ENCODE results near the gene UBALD2. TPM values are rescaled to one million over a fixed set of nuclear protein-coding genes. Genes with fewer than 3 reads are reported as not detected.

UBALD2 gene
- total and polyA plus RNA-seq, 2 of the 13 experiments (the other 11 are each of a cell fraction or from before 2014, with no cell fraction given), result 3.3 to 89.7 TPM

- TF ChIP-seq, protein P1, sequence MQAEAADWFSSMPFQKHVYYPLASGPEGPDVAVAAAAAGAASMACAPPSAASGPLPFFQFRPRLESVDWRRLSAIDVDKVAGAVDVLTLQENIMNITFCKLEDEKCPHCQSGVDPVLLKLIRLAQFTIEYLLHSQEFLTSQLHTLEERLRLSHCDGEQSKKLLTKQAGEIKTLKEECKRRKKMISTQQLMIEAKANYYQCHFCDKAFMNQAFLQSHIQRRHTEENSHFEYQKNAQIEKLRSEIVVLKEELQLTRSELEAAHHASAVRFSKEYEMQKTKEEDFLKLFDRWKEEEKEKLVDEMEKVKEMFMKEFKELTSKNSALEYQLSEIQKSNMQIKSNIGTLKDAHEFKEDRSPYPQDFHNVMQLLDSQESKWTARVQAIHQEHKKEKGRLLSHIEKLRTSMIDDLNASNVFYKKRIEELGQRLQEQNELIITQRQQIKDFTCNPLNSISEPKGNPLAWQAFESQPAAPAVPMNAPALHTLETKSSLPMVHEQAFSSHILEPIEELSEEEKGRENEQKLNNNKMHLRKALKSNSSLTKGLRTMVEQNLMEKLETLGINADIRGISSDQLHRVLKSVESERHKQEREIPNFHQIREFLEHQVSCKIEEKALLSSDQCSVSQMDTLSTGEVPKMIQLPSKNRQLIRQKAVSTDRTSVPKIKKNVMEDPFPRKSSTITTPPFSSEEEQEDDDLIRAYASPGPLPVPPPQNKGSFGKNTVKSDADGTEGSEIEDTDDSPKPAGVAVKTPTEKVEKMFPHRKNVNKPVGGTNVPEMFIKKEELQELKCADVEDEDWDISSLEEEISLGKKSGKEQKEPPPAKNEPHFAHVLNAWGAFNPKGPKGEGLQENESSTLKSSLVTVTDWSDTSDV (CRISPR knock-in tag; IDR thresholded peaks at IDR 0.05), result no peak
- no peak for TF ChIP-seq SP5 (CRISPR knock-in tag; IDR thresholded peaks at IDR 0.05; ENCODE audit: borderline replicate concordance, low read depth)
- no peak for TF ChIP-seq ZNF747 (CRISPR knock-in tag; IDR thresholded peaks at IDR 0.05; ENCODE audit: borderline replicate concordance)
- TF ChIP-seq NPAS2 (CRISPR knock-in tag; IDR thresholded peaks at IDR 0.05; ENCODE audit: borderline replicate concordance), result no peak
- TF ChIP-seq TBL1XR1 (IDR thresholded peaks at IDR 0.05; ENCODE audit: borderline replicate concordance, low read length, partially characterized antibody), result no peak
- TF ChIP-seq, protein P2, sequence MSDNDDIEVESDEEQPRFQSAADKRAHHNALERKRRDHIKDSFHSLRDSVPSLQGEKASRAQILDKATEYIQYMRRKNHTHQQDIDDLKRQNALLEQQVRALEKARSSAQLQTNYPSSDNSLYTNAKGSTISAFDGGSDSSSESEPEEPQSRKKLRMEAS (IDR thresholded peaks at IDR 0.05), result peak; percentile 54
- TF ChIP-seq EZH2 (conservative IDR thresholded peaks at IDR 0.05; ENCODE audit: low read depth, low read length), result peak; percentile 100
- TF ChIP-seq ZNF12 (CRISPR knock-in tag; IDR thresholded peaks at IDR 0.05), result no peak
- TF ChIP-seq ZNF382 (CRISPR knock-in tag; IDR thresholded peaks at IDR 0.05; ENCODE audit: borderline replicate concordance), result no peak
- no peak for TF ChIP-seq HNF4A (CRISPR knock-in tag; IDR thresholded peaks at IDR 0.05)
- peak; percentile 32; the same call in 1 of the 2 replicates for TF ChIP-seq NFKB2 (CRISPR knock-in tag; IDR thresholded peaks at IDR 0.05; ENCODE audit: borderline replicate concordance)
- TF ChIP-seq PHB2 (IDR thresholded peaks at IDR 0.05; ENCODE audit: partially characterized antibody), result no peak
- TF ChIP-seq ADNP (CRISPR knock-in tag; IDR thresholded peaks at IDR 0.05), result no peak
- peak; percentile 54; the same call in 1 of the 2 replicates for TF ChIP-seq MXD1 (CRISPR knock-in tag; IDR thresholded peaks at IDR 0.05)
- peak; percentile 73; the same call in 1 of the 2 replicates for TF ChIP-seq RNF2 (conservative IDR thresholded peaks at IDR 0.05; ENCODE audit: low read depth)
- no peak for TF ChIP-seq ZNF24 (IDR thresholded peaks at IDR 0.05)
- TF ChIP-seq ZSCAN31 (CRISPR knock-in tag; IDR thresholded peaks at IDR 0.05; ENCODE audit: low read depth), result no peak
- TF ChIP-seq ZNF530 (CRISPR knock-in tag; IDR thresholded peaks at IDR 0.05; ENCODE audit: low read depth), result no peak
- TF ChIP-seq SSRP1 (CRISPR knock-in tag; IDR thresholded peaks at IDR 0.05), result no peak
- TF ChIP-seq, protein P3, sequence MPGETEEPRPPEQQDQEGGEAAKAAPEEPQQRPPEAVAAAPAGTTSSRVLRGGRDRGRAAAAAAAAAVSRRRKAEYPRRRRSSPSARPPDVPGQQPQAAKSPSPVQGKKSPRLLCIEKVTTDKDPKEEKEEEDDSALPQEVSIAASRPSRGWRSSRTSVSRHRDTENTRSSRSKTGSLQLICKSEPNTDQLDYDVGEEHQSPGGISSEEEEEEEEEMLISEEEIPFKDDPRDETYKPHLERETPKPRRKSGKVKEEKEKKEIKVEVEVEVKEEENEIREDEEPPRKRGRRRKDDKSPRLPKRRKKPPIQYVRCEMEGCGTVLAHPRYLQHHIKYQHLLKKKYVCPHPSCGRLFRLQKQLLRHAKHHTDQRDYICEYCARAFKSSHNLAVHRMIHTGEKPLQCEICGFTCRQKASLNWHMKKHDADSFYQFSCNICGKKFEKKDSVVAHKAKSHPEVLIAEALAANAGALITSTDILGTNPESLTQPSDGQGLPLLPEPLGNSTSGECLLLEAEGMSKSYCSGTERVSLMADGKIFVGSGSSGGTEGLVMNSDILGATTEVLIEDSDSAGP (CRISPR knock-in tag; IDR thresholded peaks at IDR 0.05; ENCODE audit: borderline replicate concordance), result 0 out of 2 replicates have a peak, but pooled peaks have one; percentile 31
- TF ChIP-seq ZNF564 (CRISPR knock-in tag; IDR thresholded peaks at IDR 0.05), result no peak
- no peak for TF ChIP-seq ONECUT2 (CRISPR knock-in tag; IDR thresholded peaks at IDR 0.05)
- TF ChIP-seq RFXAP (CRISPR knock-in tag; IDR thresholded peaks at IDR 0.05; ENCODE audit: borderline replicate concordance), result no peak
- no peak for TF ChIP-seq FOXO4 (CRISPR knock-in tag; conservative IDR thresholded peaks at IDR 0.05)
- peak; percentile 71; the same call in 1 of the 2 replicates for TF ChIP-seq ZNF30 (CRISPR knock-in tag; IDR thresholded peaks at IDR 0.05)
Observed at GRCh38 chr17:76239538-76240274, 25.4 kb upstream of the UBALD2 start (continued).

Data from HepG2 (cell line).